Endothelial cell of umbilical vein (primary cell): Measurements from ENCODE around the gene JUNB. TPM values are rescaled to one million over a fixed set of nuclear protein-coding genes. Genes with fewer than 3 reads are reported as not detected.

Experiments used
- BruUV-seq: library from RNA; stranded (reverse); fragments of 400-500 nt; replicated peaks from 2 replicates; lab custom pipeline; 2021; lab: Mats Ljungman, UMichigan
- CTCF ChIA-PET: fragments of 300-600, 350-600 bp; sonication (Branson Sonifier 250); formaldehyde crosslinking; loops from one replicate; lab custom pipeline; 2021; ENCODE audit warnings: antibody characterized with exemption, inconsistent platforms; lab: Charles Lee
- POLR2A ChIA-PET: fragments of 300-600, 350-600 bp; sonication (Branson Sonifier 250); formaldehyde crosslinking; loops from one replicate; lab custom pipeline; 2021; ENCODE audit warnings: antibody characterized with exemption, inconsistent platforms; lab: Charles Lee
- DNase-seq: peaks from one replicate; pipeline ENCODE4 v3.0.0-alpha.2; 2011; ENCODE audit warnings: low read depth, low spot score
- FAIRE-seq: peaks from 2 replicates; lab custom pipeline; 2011; peaks lifted over from hg19 to GRCh38; lab: Jason Lieb, UNC
- H2AFZ ChIP-seq: 2 replicates; pipeline ENCODE4 v1.6.0; 2012; ENCODE audit warnings: low read depth, low read length, control low read depth, inconsistent platforms
- H3K27ac ChIP-seq: 2 replicates; pipeline ENCODE4 v1.5.1; 2011; ENCODE audit warnings: low read depth, mild to moderate bottlenecking, control low read depth, low read length, moderate library complexity; ENCODE audit not compliant: insufficient read depth
- H3K27me3 ChIP-seq, 2 experiments: 2 replicates each; pipeline versions ENCODE4 v1.6.0 to v1.6.1; 2011; ENCODE audit warnings: low read length in 2 of 2, mixed read lengths in 1 of 2; ENCODE audit not compliant: control insufficient read depth in 2 of 2, insufficient read depth in 2 of 2
- H3K36me3 ChIP-seq, 2 experiments: 2 replicates in 1 of 2; 3 replicates in 1 of 2; pipeline ENCODE4 v1.5.1; 2011; ENCODE audit warnings: low read length in 2 of 2, mild to moderate bottlenecking in 1 of 2, moderate library complexity in 1 of 2; ENCODE audit not compliant: control insufficient read depth in 2 of 2, insufficient read depth in 2 of 2; ENCODE audit errors: extremely low read depth in 1 of 2
- H3K4me1 ChIP-seq: 3 replicates; pipeline ENCODE4 v1.5.1; 2011; ENCODE audit warnings: mild to moderate bottlenecking, low read length; ENCODE audit not compliant: control insufficient read depth, insufficient read depth; ENCODE audit errors: extremely low read depth
- H3K4me2 ChIP-seq: 2 replicates; pipeline ENCODE4 v1.6.1; 2011; ENCODE audit warnings: low read length, control low read depth, mixed read lengths; ENCODE audit not compliant: insufficient read depth
- H3K4me3 ChIP-seq, 3 experiments: fragments of 200-600 bp in 1 of 3; sonication (generic), shearing (Covaris generic) in 1 of 3; replicated peaks in 1 of 3; 2 replicates each; pipeline ENCODE4 v1.5.1; 2011 to 2016; ENCODE audit warnings: control low read depth in 3 of 3, low read length in 3 of 3, mild to moderate bottlenecking in 2 of 3, inconsistent platforms in 1 of 3, low read depth in 1 of 3, moderate library complexity in 1 of 3; ENCODE audit not compliant: insufficient read depth in 1 of 3
- H3K79me2 ChIP-seq: 2 replicates; pipeline ENCODE4 v1.6.0; 2012; ENCODE audit warnings: low read length, inconsistent platforms; ENCODE audit not compliant: control insufficient read depth, insufficient read depth
- H3K9ac ChIP-seq: replicated peaks from 2 replicates; pipeline ENCODE3; 2011; ENCODE audit warnings: low read length, control low read depth; ENCODE audit not compliant: insufficient read depth; ENCODE audit errors: extremely low read depth
- H3K9me1 ChIP-seq: replicated peaks from 3 replicates; pipeline ENCODE4 v1.6.0; 2011; ENCODE audit warnings: mild to moderate bottlenecking, low read length; ENCODE audit not compliant: control insufficient read depth, insufficient read depth; ENCODE audit errors: extremely low read depth
- H3K9me3 ChIP-seq: replicated peaks from 2 replicates; pipeline ENCODE4 v1.5.1; 2012; ENCODE audit warnings: low read length, inconsistent platforms; ENCODE audit not compliant: control insufficient read depth, insufficient read depth
- H4K20me1 ChIP-seq: replicated peaks from 2 replicates; pipeline ENCODE3; 2011; ENCODE audit warnings: mild to moderate bottlenecking, low read length; ENCODE audit not compliant: control insufficient read depth, insufficient read depth; ENCODE audit errors: extremely low read depth
- EZH2 ChIP-seq: IDR thresholded peaks from 2 replicates; pipeline ENCODE4 v1.6.1; 2012; ENCODE audit warnings: borderline replicate concordance, low read depth, mild to moderate bottlenecking, moderate library complexity, low read length, inconsistent platforms; ENCODE audit not compliant: severe bottlenecking
- FOS ChIP-seq: IDR thresholded peaks from 2 replicates; pipeline ENCODE4 v1.6.1; 2011; ENCODE audit warnings: mild to moderate bottlenecking, low read length, moderate library complexity, borderline replicate concordance; ENCODE audit not compliant: insufficient read depth
- GATA2 ChIP-seq: IDR thresholded peaks from 2 replicates; pipeline ENCODE4 v1.7.0; 2011; ENCODE audit warnings: low read depth, mild to moderate bottlenecking, moderate library complexity, mixed read lengths, low read length; ENCODE audit not compliant: insufficient read length, insufficient read depth
- JUN ChIP-seq: IDR thresholded peaks from 2 replicates; pipeline ENCODE4 v1.6.1; 2011; ENCODE audit warnings: borderline replicate concordance, low read depth; ENCODE audit not compliant: insufficient read length, insufficient read depth
- MAX ChIP-seq: IDR thresholded peaks from 2 replicates; pipeline ENCODE4 v1.6.1; 2011; ENCODE audit not compliant: insufficient read depth, insufficient read length
- MYC ChIP-seq: IDR thresholded peaks from one replicate; pipeline ENCODE4 v1.6.1; 2011; ENCODE audit warnings: mild to moderate bottlenecking, low read depth, low read length
- dilution Hi-C: fragments of 300-500 bp; cut with MboI; formaldehyde crosslinking; loops from one replicate; pipeline ENCODE4 v1.15.0; 2019; ENCODE audit warnings: low sequenced_read_pairs; ENCODE audit not compliant: extremely low pct_ligation_motif_present
- intact Hi-C: fragments of 100-400 bp; cut with micrococcal nuclease; formaldehyde crosslinking; loops from one replicate; pipeline ENCODE4 v1.10.0; 2022
- polyA plus RNA-seq, 4 experiments: library from polyadenylated mRNA; depleted of rRNA in 3 of 4; stranded (reverse) in 3 of 4; unstranded in 1 of 4; fragments of >200 nt; gene quantifications; 2 replicates each; pipeline versions ENCODE4 v1.2.1 to v1.2.3, GENCODE V29; 2011 to 2012; ENCODE audit warnings: missing spikeins in 1 of 4
- total RNA-seq: library from RNA; stranded (reverse); gene quantifications from 2 replicates; pipeline ENCODE4 v1.2.3, GENCODE V29; 2021

JUNB gene
- total and polyA plus RNA-seq, 2 donors (not counting 3 experiments of a cell fraction or from before 2014, with no cell fraction given) = 22.8 to 74.4 TPM

DNA sequence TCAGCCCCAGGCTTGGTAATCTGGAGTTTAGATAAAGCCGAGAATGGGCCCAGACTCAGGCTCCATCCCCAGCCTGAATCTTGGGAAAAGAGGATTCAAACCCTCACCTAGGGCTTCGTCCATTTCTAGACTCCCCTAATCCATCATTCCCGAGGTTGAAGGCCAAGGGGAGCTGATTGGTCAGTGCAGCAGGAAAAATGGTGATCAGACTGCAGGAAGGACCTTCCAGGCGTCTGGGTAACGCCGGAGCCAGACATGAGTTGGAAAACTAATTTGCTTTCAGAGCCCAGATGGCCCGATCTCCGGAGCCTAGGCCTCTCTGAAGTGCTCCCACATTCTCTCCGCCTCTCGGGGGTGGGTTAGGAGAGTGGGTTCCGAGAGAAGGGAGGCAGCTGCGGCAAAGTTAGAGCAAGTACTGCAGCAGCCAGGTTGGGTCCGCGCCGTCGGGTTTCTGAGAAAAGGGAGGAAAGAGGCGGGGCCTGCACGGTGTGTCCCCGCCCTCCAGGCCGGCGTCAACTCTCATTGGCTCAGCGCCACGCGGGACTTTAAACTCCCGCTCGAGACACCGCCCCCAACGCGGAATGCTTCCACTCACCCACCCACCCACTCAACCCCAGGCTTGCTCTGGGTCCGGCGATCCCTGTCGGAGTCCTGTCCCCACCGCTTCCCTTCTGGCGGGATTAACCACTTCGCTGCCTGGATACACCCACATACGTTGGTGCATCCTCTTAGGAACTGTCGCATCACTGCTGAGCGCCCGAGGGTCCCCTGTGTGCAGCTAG is 43.9 kb downstream of the JUNB start:
- H3K36me3 ChIP-seq = no peaks in the 10 kb centered on the region
- peaks cover 55 to 66% of the 10 kb centered on the region in 2 experiments for H3K27me3 ChIP-seq
- ChIA-PET POLR2A (interaction anchor here (0.7 kb wide), 1 partner anchor 1306 kb away, joined by 5 read pairs; the partner anchor contains the start of gene ECSIT), CTCF (interaction anchor here (0.7 to 1.8 kb wide), 6 partner anchors 9 to 113 kb away, joined by 3 to 5 read pairs (median 4); no protein-coding TSS in a partner anchor)
- dilution Hi-C loops (no loop called here), intact Hi-C loops (no loop called here)
- peak; percentile 53 for FAIRE-seq
- H3K79me2 ChIP-seq = no peaks in the 10 kb centered on the region
- TF ChIP-seq GATA2 = no peak
- peak; percentile 69 for TF ChIP-seq EZH2
- no peak for TF ChIP-seq MAX
- DNase-seq = no peak
- H3K4me3 ChIP-seq = no peak overlapping the region
- no peak overlapping the region for H3K9ac ChIP-seq
- no peaks in the 10 kb centered on the region for H3K9me3 ChIP-seq
- no TSS peak for BruUV-seq
- H4K20me1 ChIP-seq = no peaks in the 10 kb centered on the region
- no peak overlapping the region for H3K4me2 ChIP-seq
- no peaks in the 10 kb centered on the region for H3K4me1 ChIP-seq
- no peak overlapping the region for H2AFZ ChIP-seq
- H3K9me1 ChIP-seq = no peaks in the 10 kb centered on the region
- H3K27ac ChIP-seq = no peak overlapping the region

- no peaks in the 10 kb centered on the region for H3K4me1 ChIP-seq
- no peaks in the 10 kb centered on the region for H3K9me3 ChIP-seq
- BruUV-seq = no TSS peak
- no peak overlapping the region for H3K4me2 ChIP-seq
- intact Hi-C loops (no loop called here), dilution Hi-C loops (no loop called here)
- peaks cover 55 to 70% of the 10 kb centered on the region in 2 experiments for H3K27me3 ChIP-seq
- H3K79me2 ChIP-seq = no peaks in the 10 kb centered on the region
- H3K9me1 ChIP-seq = no peaks in the 10 kb centered on the region
- ChIA-PET CTCF (interaction anchor here (0.6 to 1.8 kb wide), 6 partner anchors 10 to 75 kb away, joined by 3 to 18 read pairs (median 4); no protein-coding TSS in a partner anchor), POLR2A (no interaction called here)
- H3K27ac ChIP-seq = no peak overlapping the region
- H3K4me3 ChIP-seq = no peak overlapping the region
- FAIRE-seq = no peak
- no peak for DNase-seq
- no peaks in the 10 kb centered on the region for H4K20me1 ChIP-seq
- H2AFZ ChIP-seq = no peak overlapping the region
- H3K36me3 ChIP-seq = no peaks in the 10 kb centered on the region
- TF ChIP-seq JUN (no peak), GATA2 (no peak), MAX (no peak), MYC (no peak), EZH2 (no peak), FOS (no peak)
- H3K9ac ChIP-seq = no peak overlapping the region
These were observed 45.2 kb downstream of the JUNB start for GRCh38 chr19:12836529-12836863.
